Fibroblast of lung (primary cell): ENCODE measurements around the gene PRELID3B.

Source experiments
- EZH2 ChIP-seq: IDR thresholded peaks from 2 replicates; pipeline ENCODE4 v1.5.1; 2012; ENCODE audit warnings: low read length, control low read depth, mild to moderate bottlenecking; ENCODE audit errors: missing control alignments
- TF ChIP-seq, protein P1 (sequence below), 2 donors: IDR thresholded peaks in 1 of 2; conservative IDR thresholded peaks in 1 of 2; 1 replicate in 1 of 2; 2 replicates in 1 of 2; pipeline ENCODE4 v1.5.1; 2011 to 2012; ENCODE audit warnings: low read length in 2 of 2, control low read depth in 1 of 2, inconsistent platforms in 1 of 2, low read depth in 1 of 2, mild to moderate bottlenecking in 1 of 2

DNA sequence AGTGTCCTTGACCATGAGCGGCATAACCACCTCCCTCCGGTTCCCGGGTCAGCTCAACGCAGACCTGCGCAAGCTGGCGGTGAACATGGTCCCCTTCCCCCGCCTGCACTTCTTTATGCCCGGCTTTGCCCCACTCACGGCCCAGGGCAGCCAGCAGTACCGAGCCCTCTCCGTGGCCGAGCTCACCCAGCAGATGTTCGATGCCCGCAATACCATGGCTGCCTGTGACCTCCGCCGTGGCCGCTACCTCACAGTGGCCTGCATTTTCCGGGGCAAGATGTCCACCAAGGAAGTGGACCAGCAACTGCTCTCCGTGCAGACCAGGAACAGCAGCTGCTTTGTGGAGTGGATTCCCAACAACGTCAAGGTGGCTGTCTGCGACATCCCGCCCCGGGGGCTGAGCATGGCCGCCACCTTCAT, 18.5 kb downstream of the PRELID3B start:
- TF ChIP-seq, protein P1, sequence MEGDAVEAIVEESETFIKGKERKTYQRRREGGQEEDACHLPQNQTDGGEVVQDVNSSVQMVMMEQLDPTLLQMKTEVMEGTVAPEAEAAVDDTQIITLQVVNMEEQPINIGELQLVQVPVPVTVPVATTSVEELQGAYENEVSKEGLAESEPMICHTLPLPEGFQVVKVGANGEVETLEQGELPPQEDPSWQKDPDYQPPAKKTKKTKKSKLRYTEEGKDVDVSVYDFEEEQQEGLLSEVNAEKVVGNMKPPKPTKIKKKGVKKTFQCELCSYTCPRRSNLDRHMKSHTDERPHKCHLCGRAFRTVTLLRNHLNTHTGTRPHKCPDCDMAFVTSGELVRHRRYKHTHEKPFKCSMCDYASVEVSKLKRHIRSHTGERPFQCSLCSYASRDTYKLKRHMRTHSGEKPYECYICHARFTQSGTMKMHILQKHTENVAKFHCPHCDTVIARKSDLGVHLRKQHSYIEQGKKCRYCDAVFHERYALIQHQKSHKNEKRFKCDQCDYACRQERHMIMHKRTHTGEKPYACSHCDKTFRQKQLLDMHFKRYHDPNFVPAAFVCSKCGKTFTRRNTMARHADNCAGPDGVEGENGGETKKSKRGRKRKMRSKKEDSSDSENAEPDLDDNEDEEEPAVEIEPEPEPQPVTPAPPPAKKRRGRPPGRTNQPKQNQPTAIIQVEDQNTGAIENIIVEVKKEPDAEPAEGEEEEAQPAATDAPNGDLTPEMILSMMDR (conservative IDR thresholded peaks at IDR 0.05 in 1 of 2, IDR thresholded peaks at IDR 0.05 in 1 of 2; ENCODE audit: low read depth in 1 of 2, low read length in 2 of 2): no peak
- TF ChIP-seq EZH2: no peak
